ENCODE data around the gene EIF1AY.
"Not testable (repeated sequence)": the region's sequence is repeated elsewhere in the genome, so short reads cannot be mapped to it uniquely, and the experiment has no call there.

Gene EIF1AY

GRCh38 chrY:20575531-20576121, at the start of gene EIF1AY:
EIF1AY (plus strand) TSS chrY:20575776; CDS start chrY:20575872, 96 bp downstream.
- peak; percentile 92 for DNase-seq (ENCODE audit: low spot score)

GRCh38 chrY:20528435-20528834, 47.1 kb upstream of the EIF1AY start:
- DNase-seq (ENCODE audit: low spot score) = no peak

- no peak for DNase-seq (ENCODE audit: low spot score)
Observed at GRCh38 chrY:20538186-20538585, 37.4 kb upstream of the EIF1AY start.

- DNase-seq (ENCODE audit: low spot score) = no peak
Observed at GRCh38 chrY:20538933-20539332, 36.6 kb upstream of the EIF1AY start.

GRCh38 chrY:20544451-20544960, 31.1 kb upstream of the EIF1AY start:
- no peak for DNase-seq (ENCODE audit: low spot score)

- no peak for DNase-seq (ENCODE audit: low spot score)
Observed at GRCh38 chrY:20546071-20546470, 29.5 kb upstream of the EIF1AY start.

GRCh38 chrY:20549289-20549688, 26.3 kb upstream of the EIF1AY start:
- no peak for DNase-seq (ENCODE audit: low spot score)

- no peak for DNase-seq (ENCODE audit: low spot score)
Observed at GRCh38 chrY:20551840-20552239, 23.7 kb upstream of the EIF1AY start.

- not testable (repeated sequence) for DNase-seq (ENCODE audit: low spot score)
Observed at GRCh38 chrY:20552764-20553323, 22.7 kb upstream of the EIF1AY start.

GRCh38 chrY:20555820-20556219, 19.8 kb upstream of the EIF1AY start:
- DNase-seq (ENCODE audit: low spot score) = no peak

GRCh38 chrY:20558677-20559076, 16.9 kb upstream of the EIF1AY start:
- peak; percentile 37 for DNase-seq (ENCODE audit: low spot score)

- no peak for DNase-seq (ENCODE audit: low spot score)
Observed at GRCh38 chrY:20559873-20560512, 15.6 kb upstream of the EIF1AY start.

GRCh38 chrY:20571306-20571705, 4.3 kb upstream of the EIF1AY start:
- DNase-seq (ENCODE audit: low spot score) = no peak

GRCh38 chrY:20576506-20576905, 930 bp downstream of the EIF1AY start:
- peak; percentile 15 for DNase-seq (ENCODE audit: low spot score)

GRCh38 chrY:20578206-20578605, 2.6 kb downstream of the EIF1AY start:
- DNase-seq (ENCODE audit: low spot score) = no peak

GRCh38 chrY:20581687-20582086, 6.1 kb downstream of the EIF1AY start:
- no peak for DNase-seq (ENCODE audit: low spot score)

- DNase-seq (ENCODE audit: low spot score) = no peak
Observed at GRCh38 chrY:20586161-20586560, 10.6 kb downstream of the EIF1AY start.
